OCI-LY3 (cell line): ENCODE measurements around the gene VWA3A.
A peak's percentile ranks its signal among the peaks of the same experiment; 100 is the strongest.

Experiments
- H2AFZ ChIP-seq: fragments of 200-600, 300-600 bp; shearing (Covaris generic); 2 replicates; pipeline ENCODE4 v1.6.0; 2014; ENCODE audit warnings: antibody characterized with exemption, low read depth, low read length
- H3K27ac ChIP-seq: fragments of 200-600, 300-600 bp; sonication (generic); 2 replicates; pipeline ENCODE4 v1.5.1; 2014; ENCODE audit warnings: mild to moderate bottlenecking, low read length, moderate library complexity, mixed read lengths
- H3K27me3 ChIP-seq: fragments of 200-600, 300-600 bp; sonication (generic); 2 replicates; pipeline ENCODE4 v1.6.1; 2014; ENCODE audit warnings: low read depth, low read length, mixed read lengths
- H3K36me3 ChIP-seq: fragments of 200-600, 300-600 bp; sonication (generic); replicated peaks from 2 replicates; pipeline ENCODE3; 2014; ENCODE audit warnings: low read depth, low read length, mixed read lengths
- H3K4me1 ChIP-seq: fragments of 300-600, 200-600 bp; sonication (generic); 2 replicates; pipeline ENCODE4 v1.6.1; 2014; ENCODE audit warnings: low read length, mixed read lengths
- H3K4me2 ChIP-seq: fragments of 200-600, 300-600 bp; sonication (generic); 2 replicates; pipeline ENCODE4 v1.6.1; 2014; ENCODE audit warnings: low read length, mixed read lengths
- H3K4me3 ChIP-seq: fragments of 300-600, 200-600 bp; sonication (generic); 2 replicates; pipeline ENCODE4 v1.5.1; 2014; ENCODE audit warnings: antibody characterized with exemption, mild to moderate bottlenecking, low read length, moderate library complexity
- H3K79me2 ChIP-seq: fragments of 300-600, 200-600 bp; shearing (Covaris generic); 2 replicates; pipeline ENCODE4 v1.6.1; 2014; ENCODE audit warnings: mild to moderate bottlenecking, low read length, mixed read lengths
- H3K9ac ChIP-seq: fragments of 300-600, 200-600 bp; shearing (Covaris generic); 2 replicates; pipeline ENCODE4 v1.6.0; 2014; ENCODE audit warnings: mild to moderate bottlenecking, low read length, moderate library complexity
- H3K9me3 ChIP-seq: fragments of 200-600, 300-600 bp; shearing (Covaris generic); 2 replicates; pipeline ENCODE4 v1.6.1; 2014; ENCODE audit warnings: low read length, mixed read lengths; ENCODE audit not compliant: insufficient read depth
- H4K20me1 ChIP-seq: fragments of 200-600, 300-600 bp; sonication (generic); 2 replicates; pipeline ENCODE4 v1.6.1; 2016; ENCODE audit warnings: low read length, mixed read lengths; ENCODE audit not compliant: insufficient read depth
- EZH2phosphoT487 ChIP-seq: fragments of 200-600 bp; shearing (Covaris generic); IDR thresholded peaks from 2 replicates; pipeline ENCODE4 v1.6.1; 2018; ENCODE audit warnings: antibody characterized with exemption, mixed run types, low read depth
- TF ChIP-seq, protein P1 (sequence below): fragments of 200-600, 300-600 bp; sonication (generic); IDR thresholded peaks from 2 replicates; pipeline ENCODE4 v1.5.1; 2014; ENCODE audit warnings: antibody characterized with exemption, low read length, low read depth

VWA3A gene

DNA sequence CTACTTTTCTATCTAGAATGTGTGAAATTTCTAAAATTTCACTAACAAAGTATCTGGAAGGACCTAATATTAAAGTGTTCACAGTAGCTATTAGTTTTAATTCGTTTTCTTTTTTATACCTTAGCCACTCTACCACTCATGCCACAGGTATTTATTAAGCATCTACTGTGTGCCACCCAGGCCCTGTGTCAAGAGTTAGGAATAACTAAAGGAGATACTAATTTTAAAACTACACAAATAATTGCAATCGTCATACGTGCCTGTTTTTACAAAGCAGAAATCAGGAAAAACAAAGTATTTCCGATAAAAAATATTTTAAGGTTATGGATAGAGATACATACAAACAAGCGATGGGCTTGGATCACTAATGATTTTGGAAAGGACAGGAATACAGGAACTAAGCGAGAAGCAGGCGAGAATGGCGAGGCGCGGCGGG, 113.3 kb downstream of the VWA3A start:
- H2AFZ ChIP-seq = peak overlapping the region; percentile 81
- H3K4me2 ChIP-seq = peak overlapping the region; percentile 84
- H3K27me3 ChIP-seq = no peaks in the 10 kb centered on the region
- peaks cover 36% of the 10 kb centered on the region for H3K4me1 ChIP-seq
- peaks cover 34% of the 10 kb centered on the region for H4K20me1 ChIP-seq
- peak overlapping the region; percentile 92 for H3K4me3 ChIP-seq
- H3K9me3 ChIP-seq = no peaks in the 10 kb centered on the region
- H3K9ac ChIP-seq = peak overlapping the region; percentile 98
- no peak for TF ChIP-seq EZH2phosphoT487
- TF ChIP-seq, protein P1, sequence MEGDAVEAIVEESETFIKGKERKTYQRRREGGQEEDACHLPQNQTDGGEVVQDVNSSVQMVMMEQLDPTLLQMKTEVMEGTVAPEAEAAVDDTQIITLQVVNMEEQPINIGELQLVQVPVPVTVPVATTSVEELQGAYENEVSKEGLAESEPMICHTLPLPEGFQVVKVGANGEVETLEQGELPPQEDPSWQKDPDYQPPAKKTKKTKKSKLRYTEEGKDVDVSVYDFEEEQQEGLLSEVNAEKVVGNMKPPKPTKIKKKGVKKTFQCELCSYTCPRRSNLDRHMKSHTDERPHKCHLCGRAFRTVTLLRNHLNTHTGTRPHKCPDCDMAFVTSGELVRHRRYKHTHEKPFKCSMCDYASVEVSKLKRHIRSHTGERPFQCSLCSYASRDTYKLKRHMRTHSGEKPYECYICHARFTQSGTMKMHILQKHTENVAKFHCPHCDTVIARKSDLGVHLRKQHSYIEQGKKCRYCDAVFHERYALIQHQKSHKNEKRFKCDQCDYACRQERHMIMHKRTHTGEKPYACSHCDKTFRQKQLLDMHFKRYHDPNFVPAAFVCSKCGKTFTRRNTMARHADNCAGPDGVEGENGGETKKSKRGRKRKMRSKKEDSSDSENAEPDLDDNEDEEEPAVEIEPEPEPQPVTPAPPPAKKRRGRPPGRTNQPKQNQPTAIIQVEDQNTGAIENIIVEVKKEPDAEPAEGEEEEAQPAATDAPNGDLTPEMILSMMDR = no peak
- peak overlapping the region; percentile 34 for H3K27ac ChIP-seq
- peaks cover 32% of the 10 kb centered on the region for H3K36me3 ChIP-seq
- peaks cover 45% of the 10 kb centered on the region for H3K79me2 ChIP-seq

DNA sequence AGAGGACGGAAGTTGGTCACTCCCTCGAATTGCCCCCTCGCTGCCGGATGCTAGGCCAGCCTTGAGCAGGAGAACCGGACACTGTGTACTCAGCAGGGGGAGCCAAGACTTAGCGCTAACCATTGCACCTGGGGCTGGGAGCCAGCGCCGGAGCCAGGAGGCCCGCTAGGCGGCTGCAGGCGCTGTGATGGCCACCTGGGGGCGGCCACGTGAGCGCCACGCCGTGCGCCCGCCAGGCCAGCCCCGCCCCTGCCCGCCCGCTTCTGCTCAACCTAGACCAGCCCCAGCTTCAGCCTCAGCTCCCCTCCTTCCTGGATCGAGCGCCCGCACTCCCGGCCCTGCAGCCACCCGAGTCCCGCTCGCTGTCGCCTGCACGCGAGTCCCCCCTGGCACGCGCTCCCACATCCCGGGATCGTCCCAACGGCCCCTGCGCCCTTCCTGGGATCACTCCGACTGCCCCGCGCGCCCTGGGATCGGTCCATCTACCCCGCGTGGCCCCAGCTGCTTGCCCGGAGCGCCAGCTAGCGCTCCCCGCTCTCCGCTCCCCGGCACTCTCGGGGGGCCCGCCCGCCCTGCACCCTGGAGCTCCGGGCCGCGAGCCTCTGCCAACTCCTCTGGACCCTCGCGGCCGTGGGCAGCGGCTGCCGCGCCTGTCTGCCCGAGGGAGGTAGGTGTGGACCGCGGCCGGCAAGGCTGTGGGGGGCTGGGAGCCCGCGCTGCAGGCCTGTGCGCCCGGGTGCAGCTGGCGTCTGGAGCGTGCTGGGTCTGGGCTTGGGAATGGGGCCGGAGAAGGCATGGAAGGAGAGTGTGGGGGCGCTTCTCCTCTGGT, 113.9 kb downstream of the VWA3A start, which contains the start of gene EEF2K:
Gene EEF2K, plus strand, starts transcription at position 266 of the 829 bp plus-strand sequence. CDS start 19,452 bp downstream, outside the sequence.
- Histone ChIP-seq H3K79me2 (peaks cover 51% of the 10 kb centered on the region), H3K9me3 (no peaks in the 10 kb centered on the region), H3K4me1 (peaks cover 41% of the 10 kb centered on the region)

More for the DNA sequence above, 113.9 kb downstream of the VWA3A start, which contains the start of gene EEF2K:
- Histone ChIP-seq H4K20me1 (peaks cover 40% of the 10 kb centered on the region), H3K4me2 (peak within 1 kb of the TSS; percentile 95), H3K27ac (peak within 1 kb of the TSS; percentile 79), H3K4me3 (peak within 1 kb of the TSS; percentile 92), H3K9ac (peak within 1 kb of the TSS; percentile 98), H3K27me3 (no peaks in the 10 kb centered on the region), H3K36me3 (peaks cover 39% of the 10 kb centered on the region), H2AFZ (peak within 1 kb of the TSS; percentile 81)
- TF ChIP-seq, protein P1 = peak; percentile 65
- no peak for TF ChIP-seq EZH2phosphoT487
